ENCODE data around the gene SYNPO2.

GRCh38 chr4:119016636-119017035 lies 128.0 kb downstream of the SYNPO2 start:
- no peak for TF ChIP-seq CTCF (IDR thresholded peaks at IDR 0.05 in 4 of 5, conservative IDR thresholded peaks at IDR 0.05 in 1 of 5)
- TF ChIP-seq POLR2A (IDR thresholded peaks at IDR 0.05): no peak

Measured in gastrocnemius medialis (tissue), 4 donors.